WTC11 (cell line): ENCODE results near the gene PCDH7. TPM values are rescaled to one million over a fixed set of nuclear protein-coding genes. Genes with fewer than 3 reads are reported as not detected.

ENCODE experiments used
- ATAC-seq: fragments of 200-7000 bp; cut with Tn5 transposase; 2 replicates; pipeline ENCODE4 v1.10.0; 2021; ENCODE audit warnings: mild to moderate bottlenecking, moderate library complexity
- CTCF ChIA-PET: fragments of 300-600 bp; sonication (Branson Sonifier 250); formaldehyde crosslinking; loops from one replicate; lab custom pipeline; 2021; ENCODE audit warnings: antibody characterized with exemption; lab: Charles Lee
- POLR2A ChIA-PET: fragments of 350-600 bp; sonication (Branson Sonifier 250); formaldehyde crosslinking; loops from one replicate; lab custom pipeline; 2021; ENCODE audit warnings: antibody characterized with exemption; lab: Charles Lee
- DNase-seq: peaks from one replicate; pipeline ENCODE4 v3.0.0; 2021; ENCODE audit warnings: low spot score
- H3K27ac Mint-ChIP-seq: 2 replicates; pipeline ENCODE4 v1.8.0; 2021; ENCODE audit warnings: mixed read lengths
- H3K27me3 Mint-ChIP-seq: 2 replicates; pipeline ENCODE4 v1.8.0; 2021; ENCODE audit warnings: low read depth, mild to moderate bottlenecking, moderate library complexity, mixed read lengths
- H3K36me3 Mint-ChIP-seq: 2 replicates; pipeline ENCODE4 v1.8.0; 2021; ENCODE audit warnings: mixed read lengths
- H3K4me1 Mint-ChIP-seq: 2 replicates; pipeline ENCODE4 v1.8.0; 2022; ENCODE audit warnings: mixed read lengths
- H3K4me3 Mint-ChIP-seq: 2 replicates; pipeline ENCODE4 v1.8.0; 2021; ENCODE audit warnings: mild to moderate bottlenecking, moderate library complexity, mixed read lengths
- H3K9me3 Mint-ChIP-seq: 2 replicates; pipeline ENCODE4 v1.8.0; 2021; ENCODE audit warnings: mixed read lengths
- AR ChIP-seq: fragments of 250-450 bp; sonication (Bioruptor Pico); IDR thresholded peaks from 2 replicates; pipeline ENCODE4 v1.9.0; 2021; ENCODE audit warnings: mild to moderate bottlenecking
- CREB1 ChIP-seq: sonication (generic); formaldehyde crosslinking; IDR thresholded peaks from 2 replicates; pipeline ENCODE4 v1.8.0; 2023; ENCODE audit warnings: mild to moderate bottlenecking, missing genetic modification reagents
- CTCF ChIP-seq: fragments of 200-600 bp; IDR thresholded peaks from 2 replicates; pipeline ENCODE4 v1.8.0; 2022; ENCODE audit warnings: antibody characterized with exemption
- E2F5 ChIP-seq: sonication (generic); formaldehyde crosslinking; IDR thresholded peaks from 2 replicates; pipeline ENCODE4 v1.8.1; 2022; ENCODE audit warnings: mild to moderate bottlenecking, moderate library complexity, missing genetic modification reagents
- ESRRA ChIP-seq: sonication (generic); formaldehyde crosslinking; IDR thresholded peaks from 2 replicates; pipeline ENCODE4 v1.8.1; 2022; ENCODE audit warnings: mild to moderate bottlenecking, missing genetic modification reagents, borderline replicate concordance
- FOXK1 ChIP-seq: sonication (generic); formaldehyde crosslinking; IDR thresholded peaks from 2 replicates; pipeline ENCODE4 v1.8.0; 2022; ENCODE audit warnings: mild to moderate bottlenecking, moderate library complexity, missing genetic modification reagents
- GTF2I ChIP-seq: fragments of 250-450 bp; sonication (Bioruptor Pico); conservative IDR thresholded peaks from 2 replicates; pipeline ENCODE4 v1.4.0; 2021; ENCODE audit warnings: mild to moderate bottlenecking
- HMGXB4 ChIP-seq: sonication (generic); formaldehyde crosslinking; IDR thresholded peaks from 2 replicates; pipeline ENCODE4 v1.8.1; 2023; ENCODE audit warnings: mild to moderate bottlenecking, moderate library complexity, missing genetic modification reagents
- IRF1 ChIP-seq: sonication (generic); formaldehyde crosslinking; IDR thresholded peaks from 2 replicates; pipeline ENCODE4 v1.8.0; 2023; ENCODE audit warnings: missing genetic modification reagents
- MYBL2 ChIP-seq: sonication (generic); formaldehyde crosslinking; IDR thresholded peaks from 2 replicates; pipeline ENCODE4 v1.8.1; 2023; ENCODE audit warnings: mild to moderate bottlenecking, moderate library complexity, missing genetic modification reagents
- NR1H2 ChIP-seq: sonication (generic); formaldehyde crosslinking; IDR thresholded peaks from 2 replicates; pipeline ENCODE4 v1.9.0; 2021; ENCODE audit warnings: mild to moderate bottlenecking, moderate library complexity, missing genetic modification reagents
- NR2C2 ChIP-seq: sonication (generic); formaldehyde crosslinking; IDR thresholded peaks from 2 replicates; pipeline ENCODE4 v1.8.0; 2022; ENCODE audit warnings: mild to moderate bottlenecking, missing genetic modification reagents
- NR3C1 ChIP-seq: sonication (generic); formaldehyde crosslinking; conservative IDR thresholded peaks from 2 replicates; pipeline ENCODE4 v1.8.1; 2023; ENCODE audit warnings: low read depth, mild to moderate bottlenecking, missing genetic modification reagents
- SMAD4 ChIP-seq: sonication (generic); formaldehyde crosslinking; IDR thresholded peaks from 2 replicates; pipeline ENCODE4 v1.8.0; 2022; ENCODE audit warnings: mild to moderate bottlenecking, missing genetic modification reagents
- SOX15 ChIP-seq: fragments of 250-450 bp; sonication (Bioruptor Pico); IDR thresholded peaks from 2 replicates; pipeline ENCODE4 v1.9.0; 2021; ENCODE audit warnings: mild to moderate bottlenecking
- TEAD1 ChIP-seq: sonication (generic); formaldehyde crosslinking; IDR thresholded peaks from 2 replicates; pipeline ENCODE4 v1.8.0; 2022; ENCODE audit warnings: mild to moderate bottlenecking, missing genetic modification reagents
- ZNF121 ChIP-seq: sonication (generic); formaldehyde crosslinking; IDR thresholded peaks from 2 replicates; pipeline ENCODE4 v1.8.0; 2023; ENCODE audit warnings: missing genetic modification reagents
- ZNF138 ChIP-seq: sonication (generic); formaldehyde crosslinking; conservative IDR thresholded peaks from 2 replicates; pipeline ENCODE4 v1.8.1; 2022; ENCODE audit warnings: mild to moderate bottlenecking, moderate library complexity, missing genetic modification reagents
- ZNF232 ChIP-seq: sonication (generic); formaldehyde crosslinking; IDR thresholded peaks from 2 replicates; pipeline ENCODE4 v1.8.0; 2022; ENCODE audit warnings: mild to moderate bottlenecking, missing genetic modification reagents
- ZNF512 ChIP-seq: sonication (generic); formaldehyde crosslinking; IDR thresholded peaks from 2 replicates; pipeline ENCODE4 v1.8.1; 2022; ENCODE audit warnings: missing genetic modification reagents, borderline replicate concordance
- total RNA-seq: library from RNA; stranded (reverse); gene quantifications from 3 replicates; pipeline ENCODE4 v1.2.3, GENCODE V29; 2021

Gene PCDH7
- total RNA-seq, 1 experiment from 2014 or later, result 3.9 TPM

- no peak for DNase-seq
- Mint-ChIP-seq H3K4me1 (no peaks in the 10 kb centered on the region), H3K36me3 (peaks cover 7% of the 10 kb centered on the region), H3K27ac (no peak overlapping the region), H3K27me3 (no peaks in the 10 kb centered on the region), H3K9me3 (peaks cover 14% of the 10 kb centered on the region), H3K4me3 (no peak overlapping the region)
- CTCF ChIA-PET, result no interaction called here
- POLR2A ChIA-PET, result no interaction called here
- no peak for ATAC-seq
- TF ChIP-seq SMAD4 (CRISPR knock-in tag), result no peak
- TF ChIP-seq TEAD1 (CRISPR knock-in tag), result no peak
- no peak for TF ChIP-seq ZNF138 (CRISPR knock-in tag)
- TF ChIP-seq ESRRA (CRISPR knock-in tag), result no peak
- no peak for TF ChIP-seq AR (CRISPR knock-in tag)
- no peak for TF ChIP-seq NR3C1
- no peak for TF ChIP-seq ZNF232
- no peak for TF ChIP-seq ZNF512 (CRISPR knock-in tag)
- no peak for TF ChIP-seq FOXK1 (CRISPR knock-in tag)
- TF ChIP-seq CTCF, result no peak
- no peak for TF ChIP-seq SOX15 (CRISPR knock-in tag)
- TF ChIP-seq CREB1 (CRISPR knock-in tag), result no peak
- no peak for TF ChIP-seq MYBL2 (CRISPR knock-in tag)
- TF ChIP-seq GTF2I (CRISPR knock-in tag), result no peak
- TF ChIP-seq IRF1 (CRISPR knock-in tag), result no peak
- TF ChIP-seq HMGXB4 (CRISPR knock-in tag), result no peak
- TF ChIP-seq ZNF121 (CRISPR knock-in tag), result no peak
- no peak for TF ChIP-seq E2F5
- no peak for TF ChIP-seq NR2C2 (CRISPR knock-in tag)
- no peak for TF ChIP-seq NR1H2 (CRISPR knock-in tag)
Measured at GRCh38 chr4:30671926-30672448, 48.2 kb upstream of the PCDH7 start.
